ENCODE data around the gene RNF157.
A peak's percentile ranks its signal among the peaks of the same experiment; 100 is the strongest.

RNF157 gene

GRCh38 chr17:76147211-76148014, 92.9 kb downstream of the RNF157 start:
- TF ChIP-seq POLR2A (IDR thresholded peaks at IDR 0.05; ENCODE audit: low read depth, low read length) = no peak
- no peak for TF ChIP-seq POLR2AphosphoS5 (IDR thresholded peaks at IDR 0.05; ENCODE audit: low read depth, low read length)
- TF ChIP-seq TAF1 (IDR thresholded peaks at IDR 0.05; ENCODE audit: borderline replicate concordance, low read depth, low read length) = no peak
- DNase-seq (ENCODE audit: insufficient read length) (no peak), FAIRE-seq (no peak)

GRCh38 chr17:76146053-76146851, 94.0 kb downstream of the RNF157 start:
- TF ChIP-seq POLR2AphosphoS5 (IDR thresholded peaks at IDR 0.05; ENCODE audit: low read depth, low read length) (no peak), POLR2A (IDR thresholded peaks at IDR 0.05; ENCODE audit: low read depth, low read length) (no peak), TAF1 (IDR thresholded peaks at IDR 0.05; ENCODE audit: borderline replicate concordance, low read depth, low read length) (no peak)
- no peak for DNase-seq (ENCODE audit: insufficient read length)
- FAIRE-seq = peak; percentile 78

- DNase-seq (ENCODE audit: insufficient read length) (no peak), FAIRE-seq (peak; percentile 78)
- TF ChIP-seq TAF1 (IDR thresholded peaks at IDR 0.05; ENCODE audit: borderline replicate concordance, low read depth, low read length) (no peak), POLR2A (IDR thresholded peaks at IDR 0.05; ENCODE audit: low read depth, low read length) (no peak), POLR2AphosphoS5 (IDR thresholded peaks at IDR 0.05; ENCODE audit: low read depth, low read length) (no peak)
Measured at GRCh38 chr17:76145231-76146052, 94.9 kb downstream of the RNF157 start.

GRCh38 chr17:76142585-76143041, 97.7 kb downstream of the RNF157 start:
- TF ChIP-seq TAF1 (IDR thresholded peaks at IDR 0.05; ENCODE audit: borderline replicate concordance, low read depth, low read length) = no peak
- no peak for TF ChIP-seq POLR2AphosphoS5 (IDR thresholded peaks at IDR 0.05; ENCODE audit: low read depth, low read length)
- TF ChIP-seq POLR2A (IDR thresholded peaks at IDR 0.05; ENCODE audit: low read depth, low read length) = no peak
- DNase-seq (ENCODE audit: insufficient read length) (no peak), FAIRE-seq (no peak)

- FAIRE-seq (no peak), DNase-seq (ENCODE audit: insufficient read length) (no peak)
- TF ChIP-seq POLR2A (IDR thresholded peaks at IDR 0.05; ENCODE audit: low read depth, low read length) = no peak
- no peak for TF ChIP-seq POLR2AphosphoS5 (IDR thresholded peaks at IDR 0.05; ENCODE audit: low read depth, low read length)
- no peak for TF ChIP-seq TAF1 (IDR thresholded peaks at IDR 0.05; ENCODE audit: borderline replicate concordance, low read depth, low read length)
Measured at GRCh38 chr17:76142039-76142584, 98.2 kb downstream of the RNF157 start.

- DNase-seq (ENCODE audit: insufficient read length) (peak; percentile 98), FAIRE-seq (peak; percentile 97)
- TF ChIP-seq POLR2A (IDR thresholded peaks at IDR 0.05; ENCODE audit: low read depth, low read length) = no peak
Measured at GRCh38 chr17:76141212-76142038, 98.9 kb downstream of the RNF157 start, which contains the start of gene FOXJ1. Gene FOXJ1, minus strand, starts transcription at chr17:76141245. Its CDS starts 850 bp downstream, at chr17:76140395.

GRCh38 chr17:76140661-76141211, 99.6 kb downstream of the RNF157 start:
- no peak for TF ChIP-seq TAF1 (IDR thresholded peaks at IDR 0.05; ENCODE audit: borderline replicate concordance, low read depth, low read length)
- TF ChIP-seq POLR2A (IDR thresholded peaks at IDR 0.05; ENCODE audit: low read depth, low read length) = no peak
- no peak for TF ChIP-seq POLR2AphosphoS5 (IDR thresholded peaks at IDR 0.05; ENCODE audit: low read depth, low read length)
- DNase-seq (ENCODE audit: insufficient read length) (no peak), FAIRE-seq (no peak)

- FAIRE-seq = peak; percentile 5
Measured at GRCh38 chr17:76139801-76140660, 100.3 kb downstream of the RNF157 start.

More at GRCh38 chr17:76139801-76140660, 100.3 kb downstream of the RNF157 start:
- TF ChIP-seq TAF1 (IDR thresholded peaks at IDR 0.05; ENCODE audit: borderline replicate concordance, low read depth, low read length) = no peak
- no peak for TF ChIP-seq POLR2AphosphoS5 (IDR thresholded peaks at IDR 0.05; ENCODE audit: low read depth, low read length)
- TF ChIP-seq POLR2A (IDR thresholded peaks at IDR 0.05; ENCODE audit: low read depth, low read length) = no peak
- peak; percentile 62 for DNase-seq (ENCODE audit: insufficient read length)
